Peyer's patch (tissue), 4 donors: ENCODE data around the gene LRRN2. TPM values are rescaled to one million over a fixed set of nuclear protein-coding genes. Genes with fewer than 3 reads are reported as not detected.

Experiments used
- DNase-seq, 3 donors: peaks; one replicate each; pipeline ENCODE4 v3.0.0-alpha.2; 2017 to 2019
- H3K27ac ChIP-seq, 4 donors: fragments of 200-600 bp; sonication (generic); one replicate each; pipeline ENCODE4 v1.5.1; 2016 to 2019
- H3K27me3 ChIP-seq, 2 donors: fragments of 200-600 bp; sonication (generic); one replicate each; pipeline ENCODE4 v1.5.1; 2019
- H3K36me3 ChIP-seq, 3 donors: fragments of 200-600 bp; sonication (generic); one replicate each; pipeline ENCODE4 v1.5.1; 2016 to 2019
- H3K4me1 ChIP-seq, 4 donors: fragments of 200-600 bp; sonication (generic); one replicate each; pipeline ENCODE4 v1.5.1; 2016 to 2019
- H3K4me3 ChIP-seq, 4 donors: fragments of 200-600 bp; sonication (generic); 1 replicate in 3 of 4; 2 replicates in 1 of 4; pipeline ENCODE4 v1.5.1; 2016 to 2019; ENCODE audit warnings: mild to moderate bottlenecking in 1 of 4
- H3K9me3 ChIP-seq, 4 donors: fragments of 200-600 bp; sonication (generic); one replicate each; pipeline ENCODE4 v1.5.1; 2016 to 2019; ENCODE audit warnings: mild to moderate bottlenecking in 1 of 4
- CTCF ChIP-seq, 6 experiments: fragments of 450-650 bp in 4 of 6; fragments of 200-600 bp in 2 of 6; sonication (generic) in 1 of 6; IDR thresholded peaks; one replicate each; pipeline ENCODE4 v1.5.1; 2017 to 2019; ENCODE audit warnings: antibody characterized with exemption in 6 of 6, mild to moderate bottlenecking in 3 of 6, moderate library complexity in 1 of 6
- POLR2A ChIP-seq, 2 donors: fragments of 450-650 bp; IDR thresholded peaks; one replicate each; pipeline ENCODE4 v1.5.1; 2017; ENCODE audit warnings: antibody characterized with exemption in 2 of 2, mild to moderate bottlenecking in 2 of 2, moderate library complexity in 2 of 2
- total RNA-seq, 4 donors: library from RNA; depleted of rRNA; stranded (reverse); fragments of >200 nt; gene quantifications; one replicate each; pipeline ENCODE4 v1.1.0, GENCODE V29; 2016

LRRN2 gene
- total RNA-seq, 4 donors from 2014 or later = 0.66 to 1.6 (median 0.70) TPM; not detected in 1

DNA sequence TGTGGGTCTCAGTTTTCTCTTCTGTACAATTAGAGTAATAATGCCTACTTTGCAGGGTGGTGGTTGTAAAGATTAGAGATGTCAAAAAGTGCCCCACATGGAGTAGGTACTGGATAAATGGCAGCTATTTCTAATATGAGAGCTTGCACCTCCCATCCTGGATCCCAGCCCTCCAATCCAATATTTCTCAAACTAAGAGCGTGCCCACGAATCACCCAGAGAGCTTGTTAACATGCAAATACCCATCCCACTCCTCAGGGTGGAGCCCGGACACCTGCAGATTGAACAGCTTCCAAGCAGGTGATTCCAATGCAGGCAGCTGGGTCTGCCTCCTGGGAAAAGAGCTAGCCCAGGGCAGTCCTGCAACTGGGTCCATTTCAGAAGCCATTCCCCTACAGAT, 33.0 kb downstream of the LRRN2 start:
- no peak overlapping the region for H3K27ac ChIP-seq
- no peaks in the 10 kb centered on the region for H3K36me3 ChIP-seq
- H3K9me3 ChIP-seq = no peaks in the 10 kb centered on the region
- no peak overlapping the region for H3K4me3 ChIP-seq
- TF ChIP-seq POLR2A (IDR thresholded peaks at IDR 0.05) (no peak), CTCF (IDR thresholded peaks at IDR 0.05) (no peak)
- DNase-seq = no peak
- H3K27me3 ChIP-seq = no peaks in the 10 kb centered on the region
- H3K4me1 ChIP-seq = no peaks in the 10 kb centered on the region

DNA sequence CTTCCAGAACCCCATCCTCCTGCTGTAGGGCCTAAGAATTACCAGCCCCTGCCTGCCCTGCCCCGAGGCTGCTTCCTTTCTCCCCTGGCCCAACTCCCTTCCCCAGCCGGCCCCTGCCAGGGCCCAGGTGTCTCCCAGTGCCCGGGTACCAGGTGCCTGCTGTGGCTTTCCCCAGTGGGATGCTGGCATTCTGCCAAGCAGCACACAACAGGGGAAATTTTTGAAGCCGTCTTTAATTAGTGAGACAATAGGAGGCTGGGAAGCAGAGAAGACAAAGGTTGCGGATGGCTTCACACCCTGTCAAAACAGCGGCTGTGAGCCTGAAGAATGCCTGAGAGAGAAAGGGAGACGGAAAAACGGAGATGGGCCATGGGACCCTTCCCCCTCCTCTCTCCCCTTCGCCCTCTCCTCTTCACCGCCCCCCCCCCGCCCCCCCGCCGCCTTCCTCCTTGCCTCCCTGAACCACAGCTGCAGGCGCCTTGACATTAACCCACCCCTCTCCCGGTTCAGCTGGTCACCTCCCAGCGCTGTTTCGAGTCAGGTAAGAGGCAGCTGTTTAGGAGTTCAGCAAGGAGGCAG, 33.6 kb downstream of the LRRN2 start:
- Histone ChIP-seq H3K9me3 (no peaks in the 10 kb centered on the region), H3K4me3 (no peak overlapping the region), H3K27ac (no peak overlapping the region), H3K27me3 (no peaks in the 10 kb centered on the region), H3K36me3 (no peaks in the 10 kb centered on the region), H3K4me1 (no peaks in the 10 kb centered on the region)
- DNase-seq = no peak
- no peak for TF ChIP-seq POLR2A (IDR thresholded peaks at IDR 0.05)
- no peak for TF ChIP-seq CTCF (IDR thresholded peaks at IDR 0.05)

DNA sequence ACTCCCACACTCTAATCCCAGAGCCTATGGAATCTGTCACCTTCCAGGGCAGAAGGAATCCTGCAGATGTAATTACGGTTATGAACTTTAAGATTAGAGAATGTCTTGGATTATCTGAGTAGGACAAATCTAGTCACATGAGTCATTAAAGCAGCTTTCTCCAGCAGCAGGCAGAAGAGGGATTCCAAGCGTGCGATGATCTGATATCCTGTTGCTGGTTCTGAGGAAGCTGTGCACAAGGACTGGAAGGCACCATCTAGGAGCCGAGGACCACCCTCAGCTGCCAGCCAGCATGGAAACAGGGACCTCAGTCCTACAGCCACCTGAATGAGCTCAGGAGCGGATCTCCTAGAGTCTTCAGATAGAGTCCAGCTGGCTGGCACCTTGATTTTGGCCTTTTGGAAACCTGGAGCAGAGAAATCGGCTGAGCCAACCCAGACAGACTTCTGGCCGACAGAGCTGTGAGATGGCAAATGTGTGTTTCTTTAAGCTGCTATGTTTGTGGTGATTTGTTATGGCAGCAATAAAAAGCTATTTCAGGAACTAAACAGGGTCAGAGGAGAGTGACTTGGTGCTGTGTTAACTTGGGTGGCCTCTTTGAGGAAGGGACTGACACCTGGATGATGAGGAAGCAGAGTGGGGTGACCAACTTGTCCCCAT, 34.5 kb downstream of the LRRN2 start:
- Histone ChIP-seq H3K27me3 (no peaks in the 10 kb centered on the region), H3K4me1 (no peaks in the 10 kb centered on the region), H3K9me3 (no peaks in the 10 kb centered on the region), H3K27ac (no peak overlapping the region), H3K36me3 (no peaks in the 10 kb centered on the region), H3K4me3 (no peak overlapping the region)
- no peak for DNase-seq
- TF ChIP-seq POLR2A (IDR thresholded peaks at IDR 0.05) (no peak), CTCF (IDR thresholded peaks at IDR 0.05) (no peak)

- no peak for DNase-seq
- Histone ChIP-seq H3K36me3 (no peaks in the 10 kb centered on the region), H3K4me1 (no peaks in the 10 kb centered on the region), H3K9me3 (no peaks in the 10 kb centered on the region), H3K27ac (no peak overlapping the region), H3K27me3 (no peaks in the 10 kb centered on the region), H3K4me3 (no peak overlapping the region)
- TF ChIP-seq POLR2A (IDR thresholded peaks at IDR 0.05) (no peak), CTCF (IDR thresholded peaks at IDR 0.05) (no peak)
Measured at GRCh38 chr1:204649721-204650521, 35.6 kb downstream of the LRRN2 start.

DNA sequence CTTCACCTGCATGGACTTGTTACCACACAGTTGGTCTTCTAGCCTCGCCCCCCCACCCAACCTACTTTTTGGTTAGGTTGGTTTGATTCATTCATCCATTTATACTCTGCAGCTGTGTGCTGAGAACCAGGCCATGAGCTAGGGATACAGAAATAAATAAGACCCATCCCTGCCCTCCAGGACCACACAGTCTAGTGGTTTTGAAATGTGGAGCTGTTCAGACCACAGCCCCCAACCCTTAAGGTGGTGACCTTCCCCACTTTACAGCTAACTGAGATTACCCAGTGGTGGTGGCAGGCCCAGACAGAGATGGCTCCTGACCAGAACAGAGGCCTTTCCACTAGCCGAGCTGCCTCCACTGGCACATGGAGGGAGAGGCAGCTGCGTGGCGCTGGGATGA, 37.0 kb downstream of the LRRN2 start:
- Histone ChIP-seq H3K9me3 (no peaks in the 10 kb centered on the region), H3K27ac (no peak overlapping the region), H3K36me3 (no peaks in the 10 kb centered on the region), H3K4me3 (no peak overlapping the region), H3K4me1 (no peaks in the 10 kb centered on the region), H3K27me3 (no peaks in the 10 kb centered on the region)
- no peak for DNase-seq
- TF ChIP-seq POLR2A (IDR thresholded peaks at IDR 0.05) (no peak), CTCF (IDR thresholded peaks at IDR 0.05) (no peak)
